A673 (cell line): Measurements from ENCODE around the gene DNAH14. TPM values are rescaled to one million over a fixed set of nuclear protein-coding genes. Genes with fewer than 3 reads are reported as not detected.
"Not testable (repeated sequence)": the region's sequence is repeated elsewhere in the genome, so short reads cannot be mapped to it uniquely, and the experiment has no call there.

ENCODE experiments used
- BruUV-seq: library from RNA; stranded (reverse); fragments of 400-500 nt; replicated peaks from 2 replicates; lab custom pipeline; 2021; lab: Mats Ljungman, UMichigan
- CTCF ChIA-PET: fragments of 300-600 bp; sonication (Branson Sonifier 250); formaldehyde crosslinking; loops from one replicate; lab custom pipeline; 2022; ENCODE audit warnings: antibody characterized with exemption; lab: Charles Lee
- POLR2A ChIA-PET: fragments of 300-600 bp; sonication (Branson Sonifier 250); formaldehyde crosslinking; loops from one replicate; lab custom pipeline; 2022; ENCODE audit warnings: antibody characterized with exemption; ENCODE audit not compliant: low non-redundant PET; lab: Charles Lee
- DNase-seq: peaks from one replicate; pipeline ENCODE4 v3.0.0-alpha.2; 2015; ENCODE audit warnings: low spot score
- H3K27ac ChIP-seq: fragments of 200-600 bp; sonication (generic); 2 replicates; pipeline ENCODE4 v1.5.1; 2016; ENCODE audit warnings: mixed run types, low read depth, mild to moderate bottlenecking, mixed read lengths, antibody characterized with exemption, low read length; ENCODE audit not compliant: poor library complexity, severe bottlenecking
- H3K27me3 ChIP-seq: fragments of 200-600 bp; sonication (generic); replicated peaks from 2 replicates; pipeline ENCODE4 v1.6.1; 2017; ENCODE audit warnings: mixed run types, low read depth, mild to moderate bottlenecking, mixed read lengths, antibody characterized with exemption, low read length; ENCODE audit not compliant: insufficient read depth, poor library complexity
- H3K36me3 ChIP-seq: fragments of 200-600 bp; sonication (generic); 2 replicates; pipeline ENCODE4 v1.6.1; 2016; ENCODE audit warnings: mixed run types, mild to moderate bottlenecking, mixed read lengths, antibody characterized with exemption, low read length; ENCODE audit not compliant: insufficient read depth, poor library complexity, severe bottlenecking
- H3K4me1 ChIP-seq: fragments of 200-600 bp; sonication (generic); 2 replicates; pipeline ENCODE4 v1.6.1; 2017; ENCODE audit warnings: mixed run types, mild to moderate bottlenecking, mixed read lengths, antibody characterized with exemption, low read length; ENCODE audit not compliant: insufficient read depth, poor library complexity, severe bottlenecking
- H3K4me3 ChIP-seq: fragments of 200-600 bp; sonication (generic); 2 replicates; pipeline ENCODE4 v1.5.1; 2016; ENCODE audit warnings: low read depth, mixed run types, mild to moderate bottlenecking, mixed read lengths, low read length; ENCODE audit not compliant: poor library complexity, severe bottlenecking
- H3K9me3 ChIP-seq: fragments of 200-600 bp; sonication (generic); 2 replicates; pipeline ENCODE4 v1.6.1; 2016; ENCODE audit warnings: mixed run types, low read depth, mild to moderate bottlenecking, mixed read lengths, antibody characterized with exemption, low read length; ENCODE audit not compliant: poor library complexity, severe bottlenecking
- EZH2 ChIP-seq: fragments of 200-600 bp; sonication (generic); IDR thresholded peaks from 2 replicates; pipeline ENCODE4 v1.6.1; 2017; ENCODE audit warnings: borderline replicate concordance, low read depth, mild to moderate bottlenecking, mixed read lengths, antibody characterized with exemption, low read length; ENCODE audit not compliant: poor library complexity, severe bottlenecking
- intact Hi-C: fragments of 100-400 bp; cut with micrococcal nuclease; formaldehyde crosslinking; loops from one replicate; pipeline ENCODE4 v1.10.0; 2022; ENCODE audit not compliant: unreplicated experiment
- total RNA-seq: library from RNA; stranded (reverse); gene quantifications from 2 replicates; pipeline ENCODE4 v1.2.3, GENCODE V29; 2021
- TF ChIP-seq, protein P1 (sequence below): fragments of 300-800, 200-600 bp; sonication (generic); conservative IDR thresholded peaks from 2 replicates; pipeline ENCODE4 v1.5.1; 2017; ENCODE audit warnings: low read depth, mild to moderate bottlenecking, antibody characterized with exemption, low read length, moderate library complexity, mixed read lengths

Gene DNAH14
- total RNA-seq, 1 experiment from 2014 or later: 9.9 TPM

GRCh38 chr1:224959656-224960055 lies 30.2 kb downstream of the DNAH14 start:
- TF ChIP-seq, protein P1, sequence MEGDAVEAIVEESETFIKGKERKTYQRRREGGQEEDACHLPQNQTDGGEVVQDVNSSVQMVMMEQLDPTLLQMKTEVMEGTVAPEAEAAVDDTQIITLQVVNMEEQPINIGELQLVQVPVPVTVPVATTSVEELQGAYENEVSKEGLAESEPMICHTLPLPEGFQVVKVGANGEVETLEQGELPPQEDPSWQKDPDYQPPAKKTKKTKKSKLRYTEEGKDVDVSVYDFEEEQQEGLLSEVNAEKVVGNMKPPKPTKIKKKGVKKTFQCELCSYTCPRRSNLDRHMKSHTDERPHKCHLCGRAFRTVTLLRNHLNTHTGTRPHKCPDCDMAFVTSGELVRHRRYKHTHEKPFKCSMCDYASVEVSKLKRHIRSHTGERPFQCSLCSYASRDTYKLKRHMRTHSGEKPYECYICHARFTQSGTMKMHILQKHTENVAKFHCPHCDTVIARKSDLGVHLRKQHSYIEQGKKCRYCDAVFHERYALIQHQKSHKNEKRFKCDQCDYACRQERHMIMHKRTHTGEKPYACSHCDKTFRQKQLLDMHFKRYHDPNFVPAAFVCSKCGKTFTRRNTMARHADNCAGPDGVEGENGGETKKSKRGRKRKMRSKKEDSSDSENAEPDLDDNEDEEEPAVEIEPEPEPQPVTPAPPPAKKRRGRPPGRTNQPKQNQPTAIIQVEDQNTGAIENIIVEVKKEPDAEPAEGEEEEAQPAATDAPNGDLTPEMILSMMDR: no peak
- TF ChIP-seq EZH2: no peak
- no peak for DNase-seq
- Histone ChIP-seq H3K27me3 (no peaks in the 10 kb centered on the region), H3K4me1 (no peaks in the 10 kb centered on the region), H3K36me3 (no peaks in the 10 kb centered on the region), H3K4me3 (no peak overlapping the region), H3K9me3 (no peaks in the 10 kb centered on the region), H3K27ac (no peak overlapping the region)
- POLR2A ChIA-PET: no interaction called here
- CTCF ChIA-PET: no interaction called here
- intact Hi-C loops: no loop called here
- no TSS peak for BruUV-seq

GRCh38 chr1:224980181-224980580 lies 50.7 kb downstream of the DNAH14 start:
- intact Hi-C loops: no loop called here
- H3K36me3 ChIP-seq: no peaks in the 10 kb centered on the region
- H3K27me3 ChIP-seq: no peaks in the 10 kb centered on the region
- H3K27ac ChIP-seq: no peak overlapping the region
- BruUV-seq: no TSS peak
- POLR2A ChIA-PET: no interaction called here
- TF ChIP-seq, protein P1: no peak
- no peak for TF ChIP-seq EZH2
- CTCF ChIA-PET: no interaction called here
- no peak for DNase-seq
- no peaks in the 10 kb centered on the region for H3K9me3 ChIP-seq
- H3K4me1 ChIP-seq: no peaks in the 10 kb centered on the region
- H3K4me3 ChIP-seq: no peak overlapping the region

- H3K4me3 ChIP-seq, POLR2A ChIA-PET, CTCF ChIA-PET: not testable (repeated sequence)
Observed at GRCh38 chr1:224981922-224982354, 52.5 kb downstream of the DNAH14 start.

DNA sequence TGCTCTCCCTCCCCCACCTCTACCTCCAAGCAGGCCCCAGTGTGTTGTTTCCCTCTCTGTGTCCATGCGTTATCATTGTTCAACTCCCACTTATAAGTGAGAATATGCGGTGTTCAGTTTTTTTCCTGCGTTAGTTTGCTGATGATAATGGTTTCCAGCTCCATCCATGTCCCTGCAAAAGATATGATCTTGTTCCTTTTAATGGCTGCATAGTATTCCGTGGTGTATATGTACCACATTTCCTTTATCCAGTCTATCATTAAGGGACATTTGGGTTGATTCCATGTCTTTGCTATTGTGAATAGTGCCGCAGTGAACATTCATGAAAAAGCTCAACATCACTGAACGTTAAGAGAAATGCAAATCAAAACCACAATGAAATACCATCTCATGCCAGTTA lies 58.6 kb downstream of the DNAH14 start:
- no TSS peak for BruUV-seq
- H3K27me3 ChIP-seq: no peaks in the 10 kb centered on the region
- no peak overlapping the region for H3K4me3 ChIP-seq
- H3K4me1 ChIP-seq: no peaks in the 10 kb centered on the region
- no peaks in the 10 kb centered on the region for H3K36me3 ChIP-seq
- POLR2A ChIA-PET: no interaction called here
- CTCF ChIA-PET: no interaction called here
- DNase-seq: no peak
- TF ChIP-seq EZH2: no peak
- TF ChIP-seq, protein P1: no peak
- intact Hi-C loops: no loop called here
- H3K9me3 ChIP-seq: no peaks in the 10 kb centered on the region
- H3K27ac ChIP-seq: no peak overlapping the region

More at GRCh38 chr1:224981922-224982354, 52.5 kb downstream of the DNAH14 start:
- H3K9me3 ChIP-seq, H3K27me3 ChIP-seq, DNase-seq, H3K27ac ChIP-seq, BruUV-seq, H3K4me1 ChIP-seq, H3K36me3 ChIP-seq, intact Hi-C loops: not testable (repeated sequence)
